NCI-H2107 treated with DMSO at 0.1 percent for 48 hours (cell line): ENCODE results near the gene FABP7.

Source experiments
- DNase-seq: peaks from one replicate; lab custom pipeline; 2025; ENCODE audit not compliant: unreplicated experiment; lab: John Stamatoyannopoulos, UW

FABP7 gene

DNA sequence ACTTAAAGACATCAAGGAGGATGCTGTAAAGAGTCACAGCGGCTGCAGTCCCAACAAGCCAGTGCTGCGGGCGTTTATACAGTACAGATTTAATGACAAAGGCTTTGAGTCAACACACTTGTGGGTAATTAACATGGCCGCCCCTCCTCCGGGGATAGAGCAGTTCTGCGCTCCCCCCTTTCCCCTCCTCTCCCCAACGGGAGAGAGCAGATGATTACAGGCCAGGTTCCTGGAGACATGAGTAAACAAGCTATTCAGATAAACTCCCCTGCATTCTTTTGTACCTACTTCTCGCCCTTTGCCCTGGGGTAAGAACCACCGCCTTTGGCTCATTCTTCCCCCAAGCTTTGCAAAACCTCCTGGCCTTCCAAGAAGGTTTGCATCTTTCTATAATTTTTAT lies 23.6 kb upstream of the FABP7 start:
- no peak for DNase-seq

- DNase-seq = no peak
Observed at GRCh38 chr6:122758927-122759334, 20.6 kb upstream of the FABP7 start.

DNA sequence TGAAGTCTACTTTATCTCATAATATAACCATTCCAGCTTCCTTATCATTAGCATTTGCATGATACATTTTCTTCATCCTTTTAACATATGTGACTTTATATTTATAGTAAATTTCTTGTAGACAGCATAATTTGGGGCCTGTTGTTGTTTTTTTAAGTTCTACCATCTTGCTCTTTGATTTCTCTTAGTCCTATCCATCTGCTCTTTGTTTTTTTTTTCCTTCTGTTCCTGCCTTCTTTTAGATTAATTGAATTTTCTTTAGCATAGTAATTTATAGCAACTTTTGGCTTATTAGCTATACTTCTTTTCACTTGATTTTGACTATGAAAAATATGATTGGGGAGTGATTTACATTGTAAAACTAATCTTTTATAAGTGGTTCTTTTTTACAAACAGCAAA lies 19.2 kb upstream of the FABP7 start:
- no peak for DNase-seq

- DNase-seq = no peak
Observed at GRCh38 chr6:122766256-122766655, 13.3 kb upstream of the FABP7 start.

DNA sequence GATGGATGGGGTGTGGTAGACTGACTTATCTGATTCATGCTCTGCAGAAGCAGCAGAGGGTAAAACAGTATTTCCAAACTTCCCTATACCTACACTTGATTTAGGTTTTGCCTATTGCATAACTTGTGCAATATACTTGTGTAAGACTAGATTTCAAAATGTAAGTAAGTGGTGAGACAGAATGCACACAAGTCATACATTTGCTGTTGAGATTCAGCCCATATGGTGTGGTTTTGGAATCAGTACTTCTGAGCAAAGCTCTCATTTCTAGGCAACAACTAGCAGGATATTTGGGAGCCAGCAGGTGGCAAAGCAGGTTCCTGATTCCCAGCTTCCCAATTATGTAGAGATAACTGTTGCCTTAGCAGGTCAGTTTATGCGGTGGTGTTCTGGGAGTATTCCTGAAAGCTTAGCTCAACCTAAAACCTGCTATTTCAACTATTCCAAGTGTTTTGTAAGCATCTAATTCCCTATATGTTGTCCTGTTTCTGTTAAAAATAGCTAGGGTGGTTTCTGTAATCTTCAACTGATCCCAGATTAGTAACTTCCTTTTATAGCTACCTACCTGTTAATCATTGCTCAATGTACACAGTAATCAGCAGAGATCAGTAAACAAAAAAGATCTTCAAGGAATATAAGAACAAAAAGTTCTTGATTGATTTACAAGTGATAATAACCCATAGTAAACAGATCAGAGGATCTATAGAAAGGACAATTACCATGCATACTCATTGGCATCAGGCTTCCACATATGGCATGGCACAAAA lies 8.5 kb upstream of the FABP7 start:
- peak; percentile 52 for DNase-seq

DNA sequence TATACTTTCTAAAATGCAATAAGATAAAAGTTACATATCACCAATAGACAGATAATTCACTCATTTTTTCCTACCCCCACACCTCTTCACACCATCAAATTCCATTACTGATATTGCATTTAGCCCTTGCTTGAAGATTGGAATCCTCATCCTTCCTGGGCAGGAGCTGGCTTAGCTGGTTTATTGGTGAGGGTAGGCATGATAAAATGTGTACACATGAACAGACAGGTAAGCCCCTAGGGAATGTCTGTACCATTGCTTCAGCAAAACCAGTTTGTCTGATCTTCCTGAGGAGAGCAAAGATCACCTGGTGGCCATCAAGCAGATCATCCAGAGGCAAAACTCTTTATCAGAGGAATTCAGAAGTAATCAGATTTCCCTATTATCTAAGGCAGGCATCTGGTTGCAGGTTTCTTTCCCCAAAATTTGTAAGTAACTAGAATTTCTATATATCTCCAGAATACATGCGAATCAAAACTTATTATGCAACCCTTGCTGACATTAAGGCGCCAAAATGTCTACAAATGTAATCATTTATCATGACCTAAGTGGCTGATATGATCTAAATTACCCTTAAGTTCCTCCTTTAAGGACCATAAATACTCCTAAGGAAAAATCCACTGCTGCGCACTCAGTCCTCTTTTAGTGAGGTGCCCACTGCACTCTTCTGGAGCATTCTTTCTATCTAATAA lies 6.6 kb upstream of the FABP7 start:
- DNase-seq = no peak

DNA sequence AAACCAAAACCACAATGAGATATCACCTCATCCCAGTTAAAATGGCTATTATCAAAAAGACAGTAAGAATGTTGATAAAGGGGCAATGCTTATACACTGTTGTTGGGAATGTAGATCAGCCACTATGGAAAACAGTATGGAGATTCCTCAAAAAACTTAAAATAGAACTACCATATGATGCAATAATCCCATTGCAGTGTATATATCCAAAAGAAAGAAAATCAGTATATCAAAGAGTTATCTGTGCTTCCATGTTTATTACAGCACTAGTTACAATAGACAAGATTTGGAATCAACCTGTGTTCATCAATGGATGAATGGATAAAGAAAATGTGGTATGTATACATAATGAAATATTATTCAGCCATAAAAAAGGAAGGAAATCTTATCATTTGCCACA lies 3.5 kb upstream of the FABP7 start:
- no peak for DNase-seq

DNA sequence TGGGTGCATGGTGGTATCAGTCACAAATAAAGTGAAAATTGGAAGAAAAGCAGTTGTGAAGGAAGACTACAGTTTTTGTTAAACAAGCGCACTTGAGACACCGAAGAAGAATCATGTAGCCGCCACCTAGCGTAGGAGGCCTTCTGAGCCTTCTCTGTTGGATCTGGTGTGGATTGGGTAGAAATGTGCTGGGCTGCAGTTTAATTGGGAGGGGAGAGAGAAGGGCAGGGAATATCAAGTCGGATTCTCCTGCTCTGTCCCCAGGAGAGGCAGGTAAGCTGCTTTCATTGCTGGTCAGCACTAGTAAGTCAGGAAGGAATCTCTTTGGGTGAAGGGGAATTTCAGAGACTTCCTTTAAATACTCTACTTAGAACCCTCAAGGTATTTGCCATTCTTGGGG lies 1.2 kb upstream of the FABP7 start:
- no peak for DNase-seq

DNA sequence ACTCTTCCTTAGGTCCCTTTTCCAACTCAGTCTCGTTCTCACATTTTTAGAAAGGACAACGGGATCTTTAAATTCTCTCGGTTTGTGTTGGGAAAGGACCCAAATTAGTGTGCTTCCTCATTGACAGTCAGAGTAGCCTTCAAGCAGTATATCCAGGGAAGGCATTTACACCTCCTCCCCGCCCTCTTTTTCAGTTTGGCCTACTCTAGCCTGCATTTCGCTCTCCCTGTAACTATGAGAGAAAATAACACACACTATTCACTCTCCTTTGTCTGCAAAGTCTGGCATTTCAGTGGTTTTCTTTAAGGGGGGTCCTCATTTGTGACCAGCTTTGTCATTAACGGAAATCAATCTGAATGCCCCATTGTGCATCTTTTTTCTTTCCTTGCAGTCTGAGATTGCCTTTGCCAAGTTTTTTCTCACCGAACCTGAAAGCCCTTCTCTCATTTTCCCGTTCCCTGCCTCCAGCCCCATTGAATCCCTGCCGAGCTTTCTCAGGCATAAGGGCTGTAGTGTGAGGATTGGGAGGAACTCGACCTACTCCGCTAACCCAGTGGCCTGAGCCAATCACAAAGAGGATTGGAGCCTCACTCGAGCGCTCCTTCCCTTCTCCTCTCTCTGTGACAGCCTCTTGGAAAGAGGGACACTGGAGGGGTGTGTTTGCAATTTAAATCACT lies 393 bp upstream of the FABP7 start:
- DNase-seq = peak; percentile 57

GRCh38 chr6:122780114-122780513 lies 598 bp downstream of the FABP7 start:
- no peak for DNase-seq

DNA sequence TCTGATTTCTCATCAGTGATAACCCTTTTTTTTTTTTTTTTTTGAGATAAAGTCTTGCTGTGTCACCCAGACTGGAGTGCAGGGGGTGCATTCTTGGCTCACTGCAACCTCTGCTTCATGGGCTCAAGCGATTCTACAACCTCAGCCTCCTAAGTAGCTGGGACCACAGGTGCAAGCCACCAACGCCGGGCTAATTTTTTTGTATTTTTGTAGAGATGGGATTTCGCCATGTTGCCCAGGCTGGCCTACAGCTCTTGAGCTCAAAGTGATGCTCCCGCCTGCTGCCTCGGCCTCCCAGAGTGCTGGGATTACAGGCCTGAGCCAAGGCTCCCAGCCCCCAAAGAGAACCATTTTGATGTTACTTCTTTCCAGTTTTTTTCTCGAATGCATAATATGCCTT lies 2.2 kb downstream of the FABP7 start:
- no peak for DNase-seq

DNA sequence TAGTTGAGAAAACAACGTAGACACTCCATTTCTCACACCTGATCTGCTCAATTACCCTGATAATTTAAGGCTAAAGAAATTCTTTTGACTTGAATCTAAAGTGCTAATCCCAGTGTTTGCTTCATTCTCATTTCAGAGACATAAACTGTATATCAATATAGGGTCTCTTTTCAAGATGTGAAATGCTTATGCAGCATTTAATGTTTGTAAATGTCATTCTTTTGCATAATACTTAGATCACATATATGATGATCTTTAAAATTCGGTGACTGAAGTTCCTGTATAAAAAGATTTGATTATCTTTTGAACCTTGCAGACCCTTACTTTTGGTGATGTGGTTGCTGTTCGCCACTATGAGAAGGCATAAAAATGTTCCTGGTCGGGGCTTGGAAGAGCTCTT lies 3.9 kb downstream of the FABP7 start:
- no peak for DNase-seq

DNA sequence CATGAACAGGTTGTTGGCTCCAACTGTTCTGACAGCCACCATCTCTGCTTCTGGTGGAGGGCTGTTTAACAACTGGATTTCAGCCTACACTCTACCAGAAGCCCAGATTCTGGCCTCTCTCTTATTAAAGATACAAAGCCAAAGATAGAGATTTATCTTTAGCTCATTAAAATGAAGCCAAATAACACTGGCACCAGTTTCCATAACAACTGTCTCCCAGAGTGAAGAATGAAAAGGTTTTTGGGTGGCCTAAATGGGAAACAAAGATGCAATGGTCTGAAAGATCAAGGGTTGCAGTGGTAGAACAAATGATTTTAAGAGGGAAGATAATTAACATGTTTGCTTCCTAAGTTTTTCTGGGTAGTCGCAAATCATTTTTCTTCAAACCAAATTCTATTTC lies 6.4 kb downstream of the FABP7 start:
- DNase-seq = no peak

DNA sequence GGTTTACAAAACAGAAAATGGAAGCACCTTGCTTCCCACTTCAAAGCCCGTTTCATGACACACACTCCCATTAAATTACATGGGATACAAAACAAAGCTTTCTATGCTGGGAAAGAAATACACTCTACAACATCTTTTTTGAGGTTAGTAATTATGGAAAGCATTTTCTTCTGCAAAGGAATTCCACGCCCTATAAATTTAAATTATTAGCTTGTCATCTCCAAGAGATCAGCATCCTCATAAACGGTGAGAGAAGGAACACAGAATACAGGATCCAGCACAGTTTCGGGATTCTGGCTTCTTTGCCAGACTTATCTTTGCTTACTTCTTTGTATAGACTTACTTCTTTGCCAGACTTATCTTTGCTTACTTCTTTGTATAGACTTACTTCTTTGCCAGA lies 8.2 kb downstream of the FABP7 start:
- no peak for DNase-seq

GRCh38 chr6:122788208-122788607 lies 8.7 kb downstream of the FABP7 start:
- no peak for DNase-seq

- no peak for DNase-seq
Observed at GRCh38 chr6:122788663-122789181, 9.2 kb downstream of the FABP7 start.

DNA sequence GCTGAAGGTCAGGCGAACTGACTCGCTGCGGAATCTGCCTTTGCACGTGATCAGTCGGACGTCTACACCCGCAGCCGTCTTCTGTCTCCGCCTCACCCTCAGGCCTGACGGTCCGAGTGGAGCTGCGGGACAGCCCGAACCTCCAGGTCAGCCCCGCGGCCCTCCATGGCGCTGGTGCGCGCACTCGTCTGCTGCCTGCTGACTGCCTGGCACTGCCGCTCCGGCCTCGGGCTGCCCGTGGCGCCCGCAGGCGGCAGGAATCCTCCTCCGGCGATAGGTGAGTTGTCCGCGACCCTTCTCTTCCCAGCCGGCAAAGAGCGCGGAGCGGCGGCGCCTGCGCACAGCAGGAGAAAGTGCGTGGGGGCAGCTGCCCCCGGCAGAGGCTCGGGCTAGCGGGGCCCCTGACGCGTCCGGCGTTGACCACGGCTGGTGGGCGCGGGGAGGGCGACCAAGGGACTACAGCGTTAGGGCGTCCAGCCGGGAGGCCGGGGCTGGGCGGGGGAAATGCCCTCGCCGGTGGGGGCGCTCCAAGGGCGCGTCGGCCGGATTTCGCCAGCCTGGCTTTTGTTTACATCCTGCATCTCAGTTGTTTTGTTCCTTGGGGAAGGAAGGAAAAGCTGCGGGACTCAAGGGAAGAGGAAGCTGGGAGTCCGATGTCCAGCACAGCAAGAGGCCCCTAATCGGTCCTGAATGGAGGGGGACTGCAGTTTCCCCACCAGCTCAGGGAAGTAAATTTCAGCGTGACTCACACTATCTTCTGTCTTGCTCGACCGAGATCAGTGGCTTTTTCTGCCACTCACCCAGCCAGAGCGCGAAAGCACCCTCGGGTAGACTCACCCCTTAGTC lies 9.9 kb downstream of the FABP7 start, which contains the start of gene SMPDL3A:
SMPDL3A (plus strand) TSS at position 77 of the 846 bp plus-strand sequence; CDS start at position 166, 89 bp downstream.
- peak; percentile 69 for DNase-seq

- DNase-seq = peak; percentile 60
Observed at GRCh38 chr6:122790028-122790422, 10.5 kb downstream of the FABP7 start.

DNA sequence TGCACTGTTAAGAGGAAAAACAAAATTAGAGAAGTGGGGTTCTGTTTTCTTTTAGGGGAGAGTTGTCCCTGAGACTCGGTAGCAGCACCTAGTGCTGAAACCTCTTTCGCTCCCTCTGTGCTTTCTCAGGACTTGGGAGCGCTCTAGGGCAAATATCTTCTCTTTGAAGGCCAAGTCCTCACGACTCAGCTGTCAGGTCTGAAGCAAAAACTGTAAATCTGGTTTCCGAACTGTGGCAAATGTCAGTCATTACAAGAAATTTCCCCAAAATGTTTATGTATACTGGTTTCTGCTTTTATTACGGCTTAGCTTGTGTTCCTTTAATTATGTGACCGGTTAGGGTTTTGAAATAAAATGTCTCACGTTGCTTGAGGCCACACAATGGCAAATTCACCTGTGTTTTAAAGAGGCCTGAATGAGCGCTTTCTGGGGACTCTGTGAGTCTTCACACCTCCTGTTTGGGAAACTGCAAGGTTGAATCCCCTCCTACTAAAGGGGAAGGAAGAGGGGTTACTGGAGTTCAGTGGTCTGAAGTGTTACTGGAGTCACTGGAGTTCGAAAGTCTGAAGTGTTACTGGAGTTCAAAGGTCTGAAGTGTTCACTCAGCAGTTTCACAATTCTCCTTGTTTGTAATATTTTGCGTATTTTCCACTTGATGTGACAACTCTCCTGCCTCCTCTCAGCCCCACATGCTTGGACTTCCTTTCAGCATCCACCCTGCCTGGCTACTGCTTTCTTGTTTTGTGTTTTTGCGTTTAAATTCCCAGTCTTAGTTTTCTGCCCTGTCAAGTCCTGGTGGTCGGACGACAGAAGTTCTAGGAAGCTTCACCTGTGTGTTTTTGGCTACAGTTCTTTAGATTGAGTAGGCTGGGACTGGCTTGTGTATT lies 11.2 kb downstream of the FABP7 start:
- peak; percentile 52 for DNase-seq

- DNase-seq = peak; percentile 26
Observed at GRCh38 chr6:122791310-122791679, 11.8 kb downstream of the FABP7 start.
